Activated CD4-positive, alpha-beta T cell treated with anti-CD3 and anti-CD28 coated beads, Interleukin-2, amount 50 U/mL, for 1 hour (primary cell): ENCODE results near the gene ZSCAN23.
"Not testable (repeated sequence)": the region's sequence is repeated elsewhere in the genome, so short reads cannot be mapped to it uniquely, and the experiment has no call there.

Source experiments
- DNase-seq: peaks from one replicate; pipeline ENCODE4 v3.0.0-alpha.2; 2020

Gene ZSCAN23

GRCh38 chr6:28433119-28433518 is 10.2 kb downstream of the ZSCAN23 start:
- DNase-seq = no peak

- no peak for DNase-seq
Measured at GRCh38 chr6:28429781-28430180, 13.5 kb downstream of the ZSCAN23 start.

- DNase-seq = no peak
Measured at GRCh38 chr6:28425944-28426541, 17.2 kb downstream of the ZSCAN23 start.

- no peak for DNase-seq
Measured at GRCh38 chr6:28424163-28424562, 19.1 kb downstream of the ZSCAN23 start.

- no peak for DNase-seq
Measured at GRCh38 chr6:28423546-28423945, 19.7 kb downstream of the ZSCAN23 start.

GRCh38 chr6:28413681-28414080 is 29.6 kb downstream of the ZSCAN23 start:
- no peak for DNase-seq

GRCh38 chr6:28410767-28411166 is 32.5 kb downstream of the ZSCAN23 start:
- DNase-seq = no peak

- no peak for DNase-seq
Measured at GRCh38 chr6:28408076-28408802, 35.1 kb downstream of the ZSCAN23 start.

GRCh38 chr6:28407401-28407800 is 35.9 kb downstream of the ZSCAN23 start:
- no peak for DNase-seq

- DNase-seq = not testable (repeated sequence)
Measured at GRCh38 chr6:28403923-28404322, 39.4 kb downstream of the ZSCAN23 start.

GRCh38 chr6:28402197-28402596 is 41.1 kb downstream of the ZSCAN23 start:
- DNase-seq = no peak

GRCh38 chr6:28401172-28401571 is 42.1 kb downstream of the ZSCAN23 start:
- DNase-seq = no peak

- DNase-seq = no peak
Measured at GRCh38 chr6:28400122-28400451, 43.2 kb downstream of the ZSCAN23 start.

- DNase-seq = peak; percentile 79
Measured at GRCh38 chr6:28399350-28400121, 43.8 kb downstream of the ZSCAN23 start, which contains the start of gene ZSCAN12. Gene ZSCAN12 (minus strand): TSS chr6:28399747. CDS start chr6:28398405, 1,342 bp downstream.

- no peak for DNase-seq
Measured at GRCh38 chr6:28395918-28396317, 47.4 kb downstream of the ZSCAN23 start.

- DNase-seq = no peak
Measured at GRCh38 chr6:28393912-28394662, 49.2 kb downstream of the ZSCAN23 start.

- no peak for DNase-seq
Measured at GRCh38 chr6:28390688-28391087, 52.6 kb downstream of the ZSCAN23 start.

GRCh38 chr6:28384143-28384533 is 59.2 kb downstream of the ZSCAN23 start:
- DNase-seq = no peak

GRCh38 chr6:28383235-28384142 is 59.8 kb downstream of the ZSCAN23 start:
- DNase-seq = no peak
